Chondrocyte (in vitro differentiated cells): ENCODE data around the gene MYH16. TPM values are rescaled to one million over a fixed set of nuclear protein-coding genes. Genes with fewer than 3 reads are reported as not detected.
"Not testable (repeated sequence)": the region's sequence is repeated elsewhere in the genome, so short reads cannot be mapped to it uniquely, and the experiment has no call there.

Experiments used
- DNase-seq: peaks from one replicate; pipeline ENCODE4 v3.0.0; 2021; ENCODE audit warnings: mixed read lengths, low spot score
- H3K27ac Mint-ChIP-seq: one replicate; pipeline ENCODE4 v1.8.0; 2021; ENCODE audit warnings: mild to moderate bottlenecking, moderate library complexity, mixed read lengths; ENCODE audit not compliant: unreplicated experiment
- H3K27me3 Mint-ChIP-seq: 2 replicates; pipeline ENCODE4 v1.8.0; 2021; ENCODE audit warnings: low read depth, mixed read lengths
- H3K36me3 Mint-ChIP-seq: 2 replicates; pipeline ENCODE4 v1.8.0; 2021; ENCODE audit warnings: low read depth, mixed read lengths
- H3K4me1 Mint-ChIP-seq: 2 replicates; pipeline ENCODE4 v1.8.0; 2021; ENCODE audit warnings: low read depth, mild to moderate bottlenecking, mixed read lengths
- H3K4me3 Mint-ChIP-seq: one replicate; pipeline ENCODE4 v1.8.0; 2021; ENCODE audit warnings: mild to moderate bottlenecking, moderate library complexity, mixed read lengths; ENCODE audit not compliant: unreplicated experiment
- H3K9me3 Mint-ChIP-seq: 2 replicates; pipeline ENCODE4 v1.8.0; 2021; ENCODE audit warnings: low read depth, mixed read lengths
- total RNA-seq: library from RNA; stranded (reverse); gene quantifications from 3 replicates; pipeline ENCODE4 v1.2.1, GENCODE V29; 2021
- TF ChIP-seq, protein P1 (sequence below): fragments of 200-600 bp; sonication (generic); IDR thresholded peaks from 2 replicates; pipeline ENCODE4 v1.5.0; 2021; ENCODE audit warnings: antibody characterized with exemption, mild to moderate bottlenecking, moderate library complexity

Gene MYH16
- total RNA-seq, 1 donor from 2014 or later, result not detected

DNA sequence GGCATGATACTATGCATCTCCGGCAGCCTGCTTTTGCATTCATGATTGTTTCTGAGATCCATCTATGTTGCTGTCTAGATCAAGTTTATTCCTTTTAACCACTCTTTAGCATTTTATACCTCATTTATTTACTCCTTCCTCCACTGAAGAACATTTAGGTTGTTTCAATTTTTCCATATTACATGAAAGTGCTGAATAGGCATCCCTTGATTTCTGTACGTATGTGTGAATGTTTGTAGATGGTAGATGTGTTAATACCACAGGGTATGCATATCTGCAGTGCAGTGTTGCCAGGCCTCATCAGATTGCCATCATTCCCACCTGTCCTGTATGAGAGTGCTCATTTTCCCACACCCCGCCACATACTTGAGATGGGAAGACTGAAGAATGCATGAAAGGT is 67.0 kb downstream of the MYH16 start:
- H3K27me3 Mint-ChIP-seq, result no peaks in the 10 kb centered on the region
- no peak for DNase-seq
- H3K9me3 Mint-ChIP-seq, result no peaks in the 10 kb centered on the region
- no peak overlapping the region for H3K4me3 Mint-ChIP-seq
- peaks cover 37% of the 10 kb centered on the region for H3K36me3 Mint-ChIP-seq
- H3K27ac Mint-ChIP-seq, result peak overlapping the region; percentile 66
- TF ChIP-seq, protein P1, sequence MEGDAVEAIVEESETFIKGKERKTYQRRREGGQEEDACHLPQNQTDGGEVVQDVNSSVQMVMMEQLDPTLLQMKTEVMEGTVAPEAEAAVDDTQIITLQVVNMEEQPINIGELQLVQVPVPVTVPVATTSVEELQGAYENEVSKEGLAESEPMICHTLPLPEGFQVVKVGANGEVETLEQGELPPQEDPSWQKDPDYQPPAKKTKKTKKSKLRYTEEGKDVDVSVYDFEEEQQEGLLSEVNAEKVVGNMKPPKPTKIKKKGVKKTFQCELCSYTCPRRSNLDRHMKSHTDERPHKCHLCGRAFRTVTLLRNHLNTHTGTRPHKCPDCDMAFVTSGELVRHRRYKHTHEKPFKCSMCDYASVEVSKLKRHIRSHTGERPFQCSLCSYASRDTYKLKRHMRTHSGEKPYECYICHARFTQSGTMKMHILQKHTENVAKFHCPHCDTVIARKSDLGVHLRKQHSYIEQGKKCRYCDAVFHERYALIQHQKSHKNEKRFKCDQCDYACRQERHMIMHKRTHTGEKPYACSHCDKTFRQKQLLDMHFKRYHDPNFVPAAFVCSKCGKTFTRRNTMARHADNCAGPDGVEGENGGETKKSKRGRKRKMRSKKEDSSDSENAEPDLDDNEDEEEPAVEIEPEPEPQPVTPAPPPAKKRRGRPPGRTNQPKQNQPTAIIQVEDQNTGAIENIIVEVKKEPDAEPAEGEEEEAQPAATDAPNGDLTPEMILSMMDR, result no peak
- H3K4me1 Mint-ChIP-seq, result peaks cover 22% of the 10 kb centered on the region

DNA sequence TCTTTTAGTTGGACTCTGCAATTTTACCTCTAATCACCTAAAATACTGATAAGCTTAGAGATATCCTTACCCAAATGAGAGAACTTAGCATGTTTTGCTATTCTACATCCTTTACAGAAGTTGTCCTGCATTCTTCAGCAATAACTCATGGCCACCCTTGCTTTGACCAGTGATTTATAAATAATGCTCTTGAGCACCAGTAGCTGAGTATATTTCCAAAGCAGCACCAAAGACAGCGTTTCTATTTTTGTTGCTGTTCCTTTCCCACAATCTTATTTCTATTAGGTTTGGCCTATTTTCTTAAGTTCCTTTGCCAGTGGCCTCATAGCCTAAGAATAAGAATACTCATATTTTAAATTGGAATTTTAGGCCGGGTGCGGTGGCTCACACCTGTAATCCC is 68.0 kb downstream of the MYH16 start:
- peak overlapping the region; percentile 19 for H3K4me3 Mint-ChIP-seq
- TF ChIP-seq, protein P1, result no peak
- H3K4me1 Mint-ChIP-seq, result peaks cover 27% of the 10 kb centered on the region
- H3K9me3 Mint-ChIP-seq, result no peaks in the 10 kb centered on the region
- no peak for DNase-seq
- peak overlapping the region; percentile 90 for H3K27ac Mint-ChIP-seq
- H3K36me3 Mint-ChIP-seq, result peaks cover 35% of the 10 kb centered on the region
- H3K27me3 Mint-ChIP-seq, result no peaks in the 10 kb centered on the region

DNA sequence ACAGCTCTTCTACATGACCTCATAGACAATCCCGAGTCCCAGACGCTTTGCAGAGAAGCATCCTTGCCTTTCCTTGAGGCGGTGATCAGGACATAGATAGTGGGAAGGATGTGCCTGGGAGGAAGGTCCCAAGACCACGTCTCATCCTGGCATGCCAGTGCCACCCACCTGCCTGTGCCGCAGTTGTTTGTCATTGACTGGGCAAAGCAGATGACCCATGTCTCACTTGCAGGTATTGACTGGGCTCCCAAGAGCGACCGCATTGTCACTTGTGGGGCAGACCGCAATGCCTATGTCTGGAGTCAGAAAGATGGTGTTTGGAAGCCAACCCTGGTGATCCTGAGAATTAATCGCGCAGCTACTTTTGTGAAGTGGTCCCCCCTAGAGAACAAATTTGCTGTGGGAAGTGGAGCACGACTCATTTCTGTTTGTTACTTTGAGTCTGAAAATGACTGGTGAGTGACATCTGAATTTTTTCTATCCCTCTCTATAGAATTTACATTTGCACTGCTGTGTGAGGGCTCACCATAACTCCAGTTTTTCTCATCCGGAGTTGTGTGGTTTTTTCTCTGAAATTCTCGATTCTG is 71.5 kb downstream of the MYH16 start:
- Mint-ChIP-seq H3K4me3 (no peak overlapping the region), H3K36me3 (peaks cover 35% of the 10 kb centered on the region), H3K27ac (peak overlapping the region; percentile 3), H3K27me3 (no peaks in the 10 kb centered on the region), H3K4me1 (peaks cover 27% of the 10 kb centered on the region), H3K9me3 (no peaks in the 10 kb centered on the region)
- TF ChIP-seq, protein P1, result no peak
- no peak for DNase-seq

DNA sequence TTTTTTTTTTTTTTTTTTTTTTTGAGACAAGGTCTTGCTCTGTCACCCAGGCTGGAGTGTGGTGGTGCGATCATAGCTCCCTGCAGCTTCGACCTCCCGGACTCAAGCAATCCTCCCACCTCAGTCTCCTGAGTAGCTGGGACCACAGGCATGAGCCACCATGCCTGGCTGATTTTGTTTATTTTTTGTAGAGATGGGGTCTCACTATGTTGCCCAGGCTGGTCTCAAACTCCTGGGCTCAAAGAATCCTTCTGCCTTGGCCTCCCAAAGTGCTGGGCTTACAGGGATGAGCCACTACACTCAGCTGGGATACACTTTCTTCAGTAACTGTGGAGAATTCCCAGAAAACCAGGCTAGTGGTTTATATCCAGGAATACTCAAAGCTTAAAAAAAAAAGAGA is 78.0 kb downstream of the MYH16 start:
- DNase-seq, H3K9me3 Mint-ChIP-seq, H3K4me1 Mint-ChIP-seq, H3K4me3 Mint-ChIP-seq, H3K27me3 Mint-ChIP-seq: not testable (repeated sequence)
- H3K27ac Mint-ChIP-seq, result peak overlapping the region; percentile 27
- H3K36me3 Mint-ChIP-seq, result peaks cover 27% of the 10 kb centered on the region

DNA sequence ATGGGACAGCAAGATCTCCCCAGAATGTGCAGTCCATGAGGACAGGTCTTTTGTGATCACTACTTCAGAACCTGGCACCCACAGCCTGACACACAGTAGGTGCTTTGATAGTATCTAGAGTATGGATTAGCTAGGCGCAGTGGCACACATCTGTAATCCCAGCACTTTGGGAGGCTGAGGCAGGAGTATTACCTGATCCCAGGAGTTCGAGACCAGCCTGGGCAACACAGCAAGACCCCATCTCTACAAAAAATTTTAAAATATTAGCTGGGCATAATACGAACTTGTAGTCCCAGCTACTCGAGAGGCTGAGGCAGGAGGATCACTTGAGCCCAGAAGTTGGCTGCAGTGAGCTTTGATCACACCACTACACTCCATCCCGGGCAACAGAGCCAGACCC is 79.6 kb downstream of the MYH16 start:
- H3K27me3 Mint-ChIP-seq, result no peaks in the 10 kb centered on the region
- TF ChIP-seq, protein P1, result no peak
- H3K36me3 Mint-ChIP-seq, result peaks cover 29% of the 10 kb centered on the region

DNA sequence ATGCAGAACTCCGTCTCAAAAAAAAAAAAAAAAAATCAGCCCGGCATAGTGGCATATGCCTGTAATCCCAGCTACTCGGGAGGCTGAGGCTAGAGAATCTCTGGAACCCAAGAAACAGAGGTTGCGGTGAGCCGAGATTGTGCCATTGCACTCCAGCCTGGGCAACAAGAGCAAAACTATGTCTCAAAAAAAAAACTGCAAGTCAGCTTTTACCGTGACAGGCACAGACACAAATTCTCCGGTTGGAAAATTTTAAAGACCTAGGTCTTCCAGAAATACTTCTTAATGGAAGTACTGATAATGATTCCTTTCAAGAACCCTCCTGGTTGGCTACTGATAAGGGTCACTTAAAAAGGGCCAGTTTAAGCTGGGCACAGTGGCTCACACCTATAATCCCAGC is 82.5 kb downstream of the MYH16 start:
- DNase-seq, result peak; percentile 0
- peaks cover 32% of the 10 kb centered on the region for H3K36me3 Mint-ChIP-seq
- no peaks in the 10 kb centered on the region for H3K27me3 Mint-ChIP-seq
- TF ChIP-seq, protein P1, result no peak
- H3K27ac Mint-ChIP-seq, result no peak overlapping the region
- no peaks in the 10 kb centered on the region for H3K4me1 Mint-ChIP-seq
- no peak overlapping the region for H3K4me3 Mint-ChIP-seq
- H3K9me3 Mint-ChIP-seq, result no peaks in the 10 kb centered on the region

More for the DNA sequence above, 79.6 kb downstream of the MYH16 start:
- H3K4me1 Mint-ChIP-seq, result no peaks in the 10 kb centered on the region
- no peak overlapping the region for H3K27ac Mint-ChIP-seq
- DNase-seq, result peak; percentile 7
- H3K4me3 Mint-ChIP-seq, result no peak overlapping the region
- no peaks in the 10 kb centered on the region for H3K9me3 Mint-ChIP-seq
